GM19238 (cell line): ENCODE measurements around the gene GCKR.

Experiments used
- DNase-seq: peaks from one replicate; pipeline ENCODE4 v3.0.0; 2011; ENCODE audit warnings: low spot score; ENCODE audit not compliant: insufficient read length

The GCKR gene

DNA sequence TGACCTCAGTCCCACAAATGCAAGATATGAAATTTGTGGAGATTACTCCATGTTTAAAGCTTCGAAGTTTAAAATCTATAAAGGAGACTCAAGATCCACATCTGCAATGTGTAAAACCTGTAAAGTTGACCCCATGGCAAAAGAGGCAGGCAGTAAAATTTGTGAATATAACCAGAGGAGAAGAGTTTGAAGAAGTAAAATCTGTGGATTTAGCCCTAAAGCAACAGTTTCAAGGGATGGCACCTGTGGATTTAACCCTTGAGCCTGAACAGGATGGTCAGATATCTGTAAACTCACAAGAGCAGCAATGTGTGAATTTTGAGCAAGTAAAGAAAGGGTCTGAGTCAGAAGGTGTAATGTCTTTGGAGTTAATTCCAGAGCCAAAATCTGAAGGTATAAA lies 75.0 kb downstream of the GCKR start:
- DNase-seq = no peak

DNA sequence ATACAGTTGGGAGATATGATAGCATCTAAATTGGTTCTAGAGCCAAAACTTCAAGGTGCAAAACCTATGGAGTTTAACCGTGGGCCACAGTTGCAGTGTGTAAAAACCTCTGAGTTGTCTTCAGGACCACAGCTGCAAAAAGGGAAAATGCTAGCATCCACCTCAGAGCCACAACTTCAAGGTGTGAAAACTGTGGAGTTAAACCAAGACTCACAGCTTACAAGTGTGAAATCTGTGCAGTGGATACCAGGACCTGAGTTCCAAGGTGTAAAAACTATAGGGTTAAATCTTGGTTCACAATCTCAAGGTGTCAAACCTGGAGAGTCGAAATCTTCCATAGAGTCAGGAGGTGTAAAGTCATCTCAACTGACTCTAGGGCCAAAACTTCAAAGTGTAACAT lies 75.8 kb downstream of the GCKR start:
- no peak for DNase-seq

DNA sequence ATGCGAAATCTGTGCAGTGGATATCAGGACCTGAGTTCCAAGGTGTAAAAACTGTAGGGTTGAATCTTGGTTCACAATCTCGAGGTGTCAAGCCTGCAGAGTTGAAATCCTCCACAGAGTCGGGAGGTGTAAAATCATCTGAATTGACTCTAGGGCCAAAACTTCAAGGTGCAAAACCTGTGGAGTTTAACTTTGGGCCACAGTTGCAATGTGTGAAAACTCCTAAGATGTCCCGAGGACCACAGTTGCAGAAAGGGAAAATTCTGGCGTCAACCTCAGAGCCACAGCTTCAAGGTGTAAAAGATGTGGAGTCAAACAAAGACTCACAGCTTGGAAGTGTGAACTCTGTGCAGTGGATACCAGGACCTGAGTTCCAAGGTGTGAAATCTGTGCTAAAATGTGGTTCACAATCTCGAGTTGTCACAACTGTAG lies 76.4 kb downstream of the GCKR start:
- DNase-seq = no peak
